NT2/D1 (cell line): ENCODE measurements around the gene DRD3.

ENCODE experiments used
- YY1 ChIP-seq: IDR thresholded peaks from 2 replicates; pipeline ENCODE4 v1.6.1; 2011; ENCODE audit not compliant: insufficient read length, insufficient read depth
- ZNF274 ChIP-seq: IDR thresholded peaks from 2 replicates; pipeline ENCODE4 v1.6.1; 2011; ENCODE audit warnings: mild to moderate bottlenecking, low read depth, low read length

GRCh38 chr3:114179575-114179974, 723 bp upstream of the DRD3 start:
- TF ChIP-seq YY1: no peak
- TF ChIP-seq ZNF274: no peak
